Mucosa of descending colon (tissue), 3 donors: Measurements from ENCODE around the gene JADE3. TPM values are rescaled to one million over a fixed set of nuclear protein-coding genes. Genes with fewer than 3 reads are reported as not detected.

Experiments
- ATAC-seq: fragments of 200-7000 bp; cut with Tn5 transposase; one replicate; pipeline ENCODE4 v1.9.1; 2020; ENCODE audit warnings: mild to moderate bottlenecking, moderate library complexity
- DNase-seq, 3 donors: peaks; one replicate each; pipeline ENCODE4 v3.0.0-alpha.2; 2020
- H3K36me3 ChIP-seq: fragments of 200-600 bp; one replicate; pipeline ENCODE4 v1.8.0; 2021; ENCODE audit warnings: low read depth, mild to moderate bottlenecking
- H3K4me1 ChIP-seq: fragments of 200-600 bp; one replicate; pipeline ENCODE4 v1.8.0; 2021; ENCODE audit warnings: low read depth, mild to moderate bottlenecking
- H3K4me3 ChIP-seq: fragments of 200-600 bp; one replicate; pipeline ENCODE4 v1.8.0; 2021; ENCODE audit warnings: mild to moderate bottlenecking
- H3K9me3 ChIP-seq: fragments of 200-600 bp; one replicate; pipeline ENCODE4 v1.8.0; 2021; ENCODE audit warnings: mild to moderate bottlenecking
- CTCF ChIP-seq: fragments of 200-600 bp; IDR thresholded peaks from one replicate; pipeline ENCODE4 v1.8.0; 2022; ENCODE audit warnings: antibody characterized with exemption, mild to moderate bottlenecking
- intact Hi-C, 2 donors: fragments of 100-400 bp; cut with DNase I in 1 of 2; cut with micrococcal nuclease in 1 of 2; formaldehyde crosslinking; loops; one replicate each; pipeline versions ENCODE4 v1.11.0 to v1.11.1; 2022; cut with DNase I, micrococcal nuclease
- total RNA-seq, 3 donors: library from RNA; stranded (reverse); fragmentation: NEBNext Ultra II Directional in 2 of 3; extraction: Animal tissue kit (Norgen Biotek cat#: 25700) in 2 of 3; gene quantifications; one replicate each; pipeline versions ENCODE4 v1.2.1 to v1.2.4, GENCODE V29; 2021 to 2023
- donor health status: DM: no; HTN: no; CAD: no; lungs with moderate emphysema.
- donor health status: DM: no; HTN: no; CAD: no.
- donor health status: DM: no; HTN: yes; CAD: no.

JADE3 gene
- total RNA-seq, 3 donors from 2014 or later: 4.7 to 8.0 (median 5.2) TPM

- Histone ChIP-seq H3K9me3 (no peaks in the 10 kb centered on the region), H3K36me3 (no peaks in the 10 kb centered on the region), H3K4me1 (no peaks in the 10 kb centered on the region), H3K4me3 (no peak overlapping the region)
- no peak for TF ChIP-seq CTCF
- DNase-seq (no peak), ATAC-seq (no peak)
- intact Hi-C loops: no loop called here
These were observed 17.4 kb downstream of the JADE3 start for GRCh38 chrX:46929439-46930261.

DNA sequence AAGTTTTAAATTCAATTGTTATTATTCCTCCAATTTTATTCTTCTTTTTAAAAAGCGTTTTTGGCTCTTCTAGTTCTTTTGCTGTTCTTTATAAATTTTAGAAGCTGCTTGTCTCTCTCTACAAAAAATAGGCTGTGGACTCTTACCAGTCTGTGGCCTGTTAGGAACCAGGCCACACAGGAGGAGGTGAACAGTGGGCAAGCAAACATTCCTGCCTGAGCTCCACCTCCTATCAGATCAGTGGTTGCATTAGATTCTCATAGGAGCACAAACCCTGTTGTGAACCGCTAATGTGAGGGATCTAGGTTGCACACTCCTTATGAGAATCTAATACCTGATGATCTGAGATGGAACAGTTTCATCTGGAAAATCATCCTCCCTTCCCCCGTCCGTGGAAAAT lies 23.1 kb downstream of the JADE3 start:
- Histone ChIP-seq H3K4me3 (no peak overlapping the region), H3K4me1 (no peaks in the 10 kb centered on the region), H3K9me3 (no peaks in the 10 kb centered on the region), H3K36me3 (no peaks in the 10 kb centered on the region)
- DNase-seq (no peak), ATAC-seq (no peak)
- no peak for TF ChIP-seq CTCF
- intact Hi-C loops: no loop called here

GRCh38 chrX:46938589-46938988 lies 26.4 kb downstream of the JADE3 start:
- TF ChIP-seq CTCF: no peak
- H3K4me3 ChIP-seq: no peak overlapping the region
- H3K36me3 ChIP-seq: no peaks in the 10 kb centered on the region
- DNase-seq: no peak
- no peaks in the 10 kb centered on the region for H3K4me1 ChIP-seq
- no peak for ATAC-seq
- intact Hi-C loops: no loop called here
- H3K9me3 ChIP-seq: no peaks in the 10 kb centered on the region

GRCh38 chrX:46941341-46941740 lies 29.1 kb downstream of the JADE3 start:
- TF ChIP-seq CTCF: no peak
- Histone ChIP-seq H3K4me3 (no peak overlapping the region), H3K4me1 (no peaks in the 10 kb centered on the region), H3K9me3 (no peaks in the 10 kb centered on the region), H3K36me3 (no peaks in the 10 kb centered on the region)
- ATAC-seq (no peak), DNase-seq (no peak)
- intact Hi-C loops: no loop called here

GRCh38 chrX:46953137-46953527 lies 40.9 kb downstream of the JADE3 start:
- ATAC-seq (peak; percentile 10), DNase-seq (no peak)
- intact Hi-C loops: no loop called here
- H3K4me3 ChIP-seq: no peak overlapping the region
- no peaks in the 10 kb centered on the region for H3K9me3 ChIP-seq
- TF ChIP-seq CTCF: no peak
- H3K4me1 ChIP-seq: no peaks in the 10 kb centered on the region
- H3K36me3 ChIP-seq: no peaks in the 10 kb centered on the region

DNA sequence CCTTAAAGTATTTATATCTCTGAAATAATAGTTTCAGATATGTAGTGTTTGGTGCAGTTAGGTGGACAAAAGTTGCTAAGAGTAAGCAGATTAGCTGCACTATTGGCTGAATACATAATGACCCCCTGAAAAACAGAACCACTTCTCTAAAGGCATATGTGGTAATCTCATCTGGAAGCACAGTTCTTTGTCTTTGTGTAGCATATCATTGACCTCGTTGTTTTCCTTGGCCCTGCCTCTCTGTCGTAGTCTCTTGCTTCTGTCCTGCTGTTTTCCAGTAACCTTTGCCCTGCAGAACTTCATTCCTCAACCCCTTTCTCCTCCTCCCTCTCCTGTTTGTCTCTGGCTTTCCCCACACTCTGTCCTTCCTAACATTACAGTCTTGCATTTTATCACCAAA lies 41.4 kb downstream of the JADE3 start:
- intact Hi-C loops: no loop called here
- ATAC-seq: peak; percentile 76
- peak in 1 of 3 donors; percentile 10 for DNase-seq
- no peak for TF ChIP-seq CTCF
- Histone ChIP-seq H3K4me1 (no peaks in the 10 kb centered on the region), H3K36me3 (no peaks in the 10 kb centered on the region), H3K9me3 (no peaks in the 10 kb centered on the region), H3K4me3 (no peak overlapping the region)
